Thyroid gland (tissue), 4 donors: ENCODE results near the gene HOXD10.

Source experiments
- CTCF ChIP-seq, 6 experiments: fragments of 200-600 bp in 3 of 6; fragments of 450-650 bp in 3 of 6; sonication (generic) in 3 of 6; IDR thresholded peaks; one replicate each; pipeline ENCODE4 v1.5.1; 2016 to 2019; ENCODE audit warnings: antibody characterized with exemption in 6 of 6, mild to moderate bottlenecking in 2 of 6, inconsistent platforms in 1 of 6, moderate library complexity in 1 of 6
- POLR2A ChIP-seq, 2 donors: fragments of 450-650 bp; IDR thresholded peaks; one replicate each; pipeline ENCODE4 v1.6.1; 2017; ENCODE audit warnings: antibody characterized with exemption in 2 of 2, mild to moderate bottlenecking in 2 of 2, moderate library complexity in 1 of 2

- TF ChIP-seq CTCF (IDR thresholded peaks at IDR 0.05) (no peak), POLR2A (IDR thresholded peaks at IDR 0.05) (no peak)
Observed at GRCh38 chr2:176154576-176155252, 38.1 kb downstream of the HOXD10 start.
